AG04449 (cell line): Measurements from ENCODE around the gene DEFB114.

Experiments used
- CTCF ChIA-PET: fragments of 350-600 bp; formaldehyde crosslinking; extraction: SDS; loops from one replicate; lab custom pipeline; 2021; ENCODE audit warnings: antibody characterized with exemption; lab: Yijun Ruan, JAX
- POLR2A ChIA-PET: fragments of 400-600, 350-600 bp; formaldehyde crosslinking; extraction: SDS; loops from one replicate; lab custom pipeline; 2020; ENCODE audit warnings: antibody characterized with exemption, inconsistent platforms; lab: Yijun Ruan, JAX
- DNase-seq: peaks from one replicate; pipeline ENCODE4 v3.0.0-alpha.2; 2010; ENCODE audit warnings: low read depth, low spot score
- H3K4me3 ChIP-seq: 2 replicates; pipeline ENCODE4 v1.5.1; 2011; ENCODE audit warnings: low read depth, mild to moderate bottlenecking, control low read depth, low read length
- TF ChIP-seq, protein P1 (sequence below): IDR thresholded peaks from one replicate; pipeline ENCODE4 v1.5.1; 2011; ENCODE audit warnings: mild to moderate bottlenecking, moderate library complexity, low read length, control low read depth, inconsistent platforms; ENCODE audit not compliant: insufficient read depth; ENCODE audit errors: missing control alignments

The DEFB114 gene, protein sequence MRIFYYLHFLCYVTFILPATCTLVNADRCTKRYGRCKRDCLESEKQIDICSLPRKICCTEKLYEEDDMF

DNA sequence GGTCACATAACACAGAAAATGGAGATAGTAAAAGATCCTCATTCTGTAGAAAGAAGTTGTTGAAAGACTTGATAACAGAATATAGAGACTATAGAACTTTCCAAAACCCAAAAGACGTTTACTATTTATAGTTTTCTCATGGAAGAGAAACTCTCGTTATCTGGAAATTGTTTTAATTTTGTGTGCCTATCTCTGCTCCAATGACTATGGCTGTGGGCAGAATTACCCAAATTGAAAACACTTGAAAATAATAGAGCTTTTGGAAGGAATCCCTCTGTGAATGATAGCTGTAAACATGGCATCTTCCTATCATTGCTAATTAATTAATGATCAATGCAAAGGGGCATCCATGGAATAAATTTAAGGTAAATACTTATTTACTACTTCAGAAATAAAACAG, at the start of gene DEFB114:
Gene DEFB114 (minus strand): TSS at position 101 of the 400 bp plus-strand sequence. CDS start 59 bp downstream, at position 42.
- POLR2A ChIA-PET, result no interaction called here
- TF ChIP-seq, protein P1, sequence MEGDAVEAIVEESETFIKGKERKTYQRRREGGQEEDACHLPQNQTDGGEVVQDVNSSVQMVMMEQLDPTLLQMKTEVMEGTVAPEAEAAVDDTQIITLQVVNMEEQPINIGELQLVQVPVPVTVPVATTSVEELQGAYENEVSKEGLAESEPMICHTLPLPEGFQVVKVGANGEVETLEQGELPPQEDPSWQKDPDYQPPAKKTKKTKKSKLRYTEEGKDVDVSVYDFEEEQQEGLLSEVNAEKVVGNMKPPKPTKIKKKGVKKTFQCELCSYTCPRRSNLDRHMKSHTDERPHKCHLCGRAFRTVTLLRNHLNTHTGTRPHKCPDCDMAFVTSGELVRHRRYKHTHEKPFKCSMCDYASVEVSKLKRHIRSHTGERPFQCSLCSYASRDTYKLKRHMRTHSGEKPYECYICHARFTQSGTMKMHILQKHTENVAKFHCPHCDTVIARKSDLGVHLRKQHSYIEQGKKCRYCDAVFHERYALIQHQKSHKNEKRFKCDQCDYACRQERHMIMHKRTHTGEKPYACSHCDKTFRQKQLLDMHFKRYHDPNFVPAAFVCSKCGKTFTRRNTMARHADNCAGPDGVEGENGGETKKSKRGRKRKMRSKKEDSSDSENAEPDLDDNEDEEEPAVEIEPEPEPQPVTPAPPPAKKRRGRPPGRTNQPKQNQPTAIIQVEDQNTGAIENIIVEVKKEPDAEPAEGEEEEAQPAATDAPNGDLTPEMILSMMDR, result no peak
- no peak within 1 kb of the TSS for H3K4me3 ChIP-seq
- CTCF ChIA-PET, result no interaction called here
- no peak for DNase-seq

DNA sequence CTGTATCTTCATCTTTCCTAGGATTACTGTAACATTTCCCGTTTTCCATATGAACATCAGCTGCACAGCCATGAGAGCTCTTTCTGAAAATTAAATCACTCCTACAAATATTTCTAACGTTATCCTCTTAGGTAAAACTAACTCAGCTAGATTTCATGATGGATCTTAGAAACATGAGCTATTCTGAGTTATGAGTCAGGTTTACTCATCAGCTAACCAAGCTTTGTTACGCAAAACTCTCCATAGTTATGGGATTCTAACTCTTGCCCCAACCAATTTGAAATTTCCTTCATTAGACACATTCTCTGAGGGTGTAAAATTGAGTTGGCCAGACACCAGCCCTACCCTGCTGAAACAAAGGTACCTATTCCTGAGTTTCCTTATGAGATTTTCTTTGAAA, 43.9 kb upstream of the DEFB114 start:
- TF ChIP-seq, protein P1, result no peak
- ChIA-PET POLR2A (no interaction called here), CTCF (no interaction called here)
- DNase-seq, result no peak
- H3K4me3 ChIP-seq, result no peak overlapping the region

DNA sequence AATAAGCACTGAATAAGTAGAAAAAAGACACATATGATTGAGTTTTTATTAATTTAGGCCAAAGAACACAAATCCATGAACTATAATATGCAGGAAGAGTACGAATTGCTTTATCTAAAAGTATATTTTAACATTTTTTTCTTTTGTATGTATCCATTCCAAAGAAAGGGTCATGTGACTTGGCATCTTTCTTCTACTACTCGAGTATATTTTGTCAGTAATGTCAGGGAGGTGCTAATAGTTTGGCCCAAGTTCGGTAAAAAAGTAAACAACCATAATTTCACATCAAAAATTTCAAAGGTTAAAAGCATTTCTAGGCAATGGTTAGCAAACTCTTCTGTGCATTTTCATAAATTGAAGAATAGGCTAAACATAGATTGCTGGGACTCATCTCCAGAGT, 39.2 kb upstream of the DEFB114 start:
- TF ChIP-seq, protein P1, result no peak
- ChIA-PET POLR2A (no interaction called here), CTCF (no interaction called here)
- no peak for DNase-seq
- no peak overlapping the region for H3K4me3 ChIP-seq

DNA sequence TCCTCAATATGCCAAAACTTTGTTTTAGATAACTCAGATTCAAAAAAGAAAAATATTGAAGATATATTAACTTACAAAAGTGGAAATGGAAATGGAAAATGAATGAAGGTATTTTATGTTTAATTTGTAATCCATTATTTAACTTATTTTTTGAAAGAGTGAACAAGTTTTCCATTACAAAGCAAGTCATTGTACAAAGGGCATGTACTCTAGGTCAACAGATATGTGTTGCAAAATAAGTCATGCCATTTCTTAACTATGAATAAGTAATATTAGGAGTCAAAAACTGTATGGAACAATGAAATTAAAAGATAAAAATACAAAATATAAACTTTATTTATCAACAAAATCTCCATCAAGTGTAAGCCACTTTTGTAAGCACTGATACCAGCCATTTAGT, 31.3 kb upstream of the DEFB114 start:
- TF ChIP-seq, protein P1, result no peak
- ChIA-PET CTCF (no interaction called here), POLR2A (no interaction called here)
- no peak for DNase-seq
- no peak overlapping the region for H3K4me3 ChIP-seq

DNA sequence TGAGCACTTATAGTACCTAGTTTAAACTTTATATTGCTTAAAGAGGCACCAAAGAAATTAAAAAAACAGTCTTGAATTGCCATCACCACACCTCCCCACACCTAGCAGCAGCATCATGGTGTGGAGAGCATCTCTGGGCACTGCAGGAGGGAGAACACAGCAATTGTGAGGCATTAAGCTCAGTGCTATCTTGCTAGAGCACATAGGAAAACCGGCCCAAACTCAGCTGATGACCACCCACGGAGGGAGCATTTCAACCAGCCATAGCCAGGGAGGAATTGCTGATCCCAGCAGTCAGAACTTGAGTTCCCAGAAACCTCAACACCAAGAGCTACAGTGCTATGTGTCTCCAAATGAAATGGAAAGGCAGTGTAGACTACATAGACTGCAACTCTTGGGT, 24.9 kb upstream of the DEFB114 start:
- no peak overlapping the region for H3K4me3 ChIP-seq
- ChIA-PET POLR2A (interaction anchor here (0.6 kb wide), 1 partner anchor 1677 kb away, joined by 3 read pairs; no protein-coding TSS in a partner anchor), CTCF (no interaction called here)
- no peak for DNase-seq
- TF ChIP-seq, protein P1, result no peak

DNA sequence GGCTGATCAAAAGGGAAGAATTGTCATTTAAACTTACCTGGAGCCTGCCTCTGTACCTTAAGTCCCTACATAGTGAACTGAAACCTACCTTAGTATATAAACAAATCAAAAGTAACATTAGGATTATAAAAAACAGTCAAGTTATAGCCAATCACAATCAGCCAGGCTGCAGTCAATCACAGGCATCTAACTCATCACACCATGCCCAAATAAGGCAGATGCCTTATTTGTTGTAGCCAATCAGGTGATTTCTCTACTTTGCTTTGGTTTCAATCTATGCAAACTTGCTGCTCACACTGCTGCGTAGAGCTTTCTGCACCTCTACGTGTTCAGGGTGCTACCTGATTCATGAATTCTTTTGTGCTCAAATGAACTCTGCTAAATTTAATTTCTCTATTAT, 23.8 kb upstream of the DEFB114 start:
- TF ChIP-seq, protein P1, result no peak
- DNase-seq, result no peak
- CTCF ChIA-PET, result no interaction called here
- POLR2A ChIA-PET, result no interaction called here
- no peak overlapping the region for H3K4me3 ChIP-seq
